Sciatic nerve (tissue), 2 donors: ENCODE data around the gene PPP2R2C. TPM values are rescaled to one million over a fixed set of nuclear protein-coding genes. Genes with fewer than 3 reads are reported as not detected.

Experiments used
- ATAC-seq: fragments of 200-7000 bp; cut with Tn5 transposase; one replicate; pipeline ENCODE4 v1.9.1; 2020; ENCODE audit warnings: mild to moderate bottlenecking, moderate library complexity
- DNase-seq: peaks from one replicate; pipeline ENCODE4 v3.0.0-alpha.2; 2020; ENCODE audit warnings: low spot score
- intact Hi-C: fragments of 100-400 bp; cut with DNase I; formaldehyde crosslinking; loops from one replicate; pipeline ENCODE4 v1.14.2; 2022
- total RNA-seq: library from RNA; stranded (reverse); fragmentation: NEBNext Ultra II Directional; extraction: Animal tissue kit (Norgen Biotek cat#: 25700); gene quantifications from one replicate; pipeline ENCODE4 v1.2.1, GENCODE V29; 2021
- donor health status: DM: no; HTN: no; CAD: no.
- donor health status: DM: no; HTN: no; CAD: no.

The PPP2R2C gene
- total RNA-seq, 1 donor from 2014 or later = 0.58 TPM

DNA sequence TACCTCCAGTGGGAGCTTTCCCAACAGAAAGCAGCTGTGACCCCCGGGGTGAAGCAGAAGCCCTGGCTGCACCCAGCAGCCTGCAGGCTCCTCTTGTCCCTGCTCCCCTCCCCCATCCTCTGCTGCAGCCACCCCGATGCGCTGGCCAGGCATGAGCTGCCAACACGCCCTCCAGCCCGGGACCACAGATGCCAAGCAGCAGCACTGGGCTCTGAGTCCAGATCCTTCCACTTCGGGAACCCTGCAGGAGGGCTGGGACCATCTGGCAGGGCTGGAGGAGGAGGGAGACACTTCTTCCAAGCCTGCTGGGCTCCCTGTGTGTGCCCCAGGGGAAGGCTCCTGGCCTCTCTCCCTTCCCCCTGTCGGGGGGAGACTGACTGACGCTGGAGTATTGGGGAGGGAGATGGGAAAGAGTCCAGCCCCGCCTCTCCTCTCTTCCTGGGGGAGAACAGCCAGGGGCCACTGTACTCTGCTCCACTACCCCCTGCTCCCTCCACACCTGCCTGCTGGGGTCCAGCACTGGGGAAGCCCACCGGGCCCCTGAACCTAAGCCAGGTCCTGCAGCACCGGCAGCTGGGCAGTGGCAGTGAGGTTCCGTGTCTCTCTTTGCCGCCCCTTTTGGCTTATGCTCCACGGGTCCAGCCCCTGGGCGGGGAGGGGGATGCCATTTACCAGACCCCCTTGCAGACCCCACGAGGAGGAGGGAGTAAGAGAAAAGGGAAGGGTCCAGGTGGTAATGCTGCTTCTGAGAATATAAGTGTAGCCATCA, 55.7 kb downstream of the PPP2R2C start:
- ATAC-seq (no peak), DNase-seq (no peak)
- intact Hi-C loops = no loop called here

DNA sequence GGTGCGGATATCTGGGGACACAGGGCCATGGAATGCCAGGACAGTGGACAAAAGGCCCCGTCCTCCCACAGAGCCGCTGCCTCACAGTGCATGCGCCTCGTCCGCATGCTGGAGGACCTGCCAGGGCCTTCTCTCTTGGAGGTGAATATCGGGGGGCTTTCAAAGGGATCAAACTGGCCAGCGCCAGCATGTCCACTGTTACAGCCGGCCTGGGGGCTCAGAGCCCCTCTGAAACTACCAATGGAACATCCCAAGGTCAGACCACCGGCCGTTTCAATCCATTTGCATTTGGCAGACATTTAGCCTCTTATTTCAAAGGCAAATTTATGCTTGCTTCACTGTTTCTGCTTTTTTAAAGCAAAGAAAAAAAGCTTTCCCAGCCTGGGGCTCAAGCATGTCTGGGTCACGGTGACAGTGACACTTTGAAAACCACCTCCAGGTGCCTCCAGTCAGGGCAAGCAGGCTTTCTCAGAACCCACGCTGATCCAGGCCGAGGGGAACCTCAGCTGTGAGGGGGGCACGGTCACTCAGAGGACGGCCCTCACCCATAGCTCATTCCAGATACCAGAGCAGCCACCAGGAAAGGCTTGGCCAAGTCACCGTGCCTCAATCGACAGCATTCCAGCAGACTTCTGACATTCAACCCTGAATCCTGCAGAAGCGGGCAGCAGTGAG, 57.2 kb downstream of the PPP2R2C start:
- intact Hi-C loops = no loop called here
- ATAC-seq (no peak), DNase-seq (no peak)

DNA sequence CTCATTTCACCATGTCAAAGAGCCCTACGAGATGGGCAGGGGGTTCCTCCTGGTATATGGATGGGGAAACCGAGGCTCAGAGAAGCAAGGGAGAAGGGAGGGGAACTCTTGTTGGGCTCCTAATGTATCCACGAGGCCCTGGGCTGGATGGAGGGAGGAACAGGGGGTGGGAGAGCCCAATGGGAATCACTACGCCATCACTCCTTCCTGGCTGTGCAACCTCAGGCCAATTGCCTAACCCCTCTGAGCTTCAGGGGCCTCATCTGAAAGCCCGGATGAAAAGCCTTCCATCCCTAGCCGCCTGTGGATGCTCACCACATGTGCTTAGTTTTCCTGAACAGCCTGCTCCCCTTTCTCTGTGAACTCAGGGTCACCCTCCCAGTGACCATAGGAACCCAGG, 57.8 kb downstream of the PPP2R2C start:
- DNase-seq (no peak), ATAC-seq (no peak)
- intact Hi-C loops = no loop called here

DNA sequence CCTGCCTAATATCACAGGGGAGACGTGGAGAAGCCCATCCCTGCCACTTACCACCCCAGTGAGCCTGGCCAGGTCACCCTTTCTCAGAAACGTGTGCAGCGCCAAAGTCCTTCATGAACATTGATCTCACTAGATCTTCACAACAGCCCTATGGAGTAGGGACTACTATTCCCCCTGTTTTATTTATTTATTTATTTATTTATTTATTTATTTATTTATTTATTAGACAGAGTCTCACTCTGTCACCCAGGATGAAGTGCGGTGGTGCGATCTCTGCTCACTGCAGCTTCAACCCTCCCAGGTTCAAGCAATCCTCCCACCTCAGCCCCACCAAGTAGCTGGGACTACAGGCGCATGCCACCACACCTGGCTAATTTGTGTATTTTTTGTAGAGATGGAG, 61.8 kb downstream of the PPP2R2C start:
- DNase-seq = no peak

DNA sequence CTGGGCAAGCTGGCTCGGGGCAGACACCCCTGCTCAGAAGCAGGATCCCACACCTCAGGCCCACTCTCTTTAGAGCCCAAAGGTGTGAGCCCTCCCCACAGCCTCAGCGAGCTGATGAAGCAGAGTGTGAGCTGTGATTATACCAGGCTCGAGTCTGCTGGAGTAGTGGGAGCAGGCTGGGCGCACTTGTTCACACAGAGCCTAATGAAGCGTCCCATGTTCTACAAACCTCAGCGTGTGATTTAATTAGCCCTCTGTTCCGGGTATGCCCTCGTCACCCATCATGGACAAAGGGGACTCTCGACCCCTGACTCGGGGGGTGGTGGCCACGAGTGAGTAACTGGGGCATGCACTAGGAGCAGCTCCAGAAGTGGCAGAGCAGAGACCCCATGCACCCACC, 62.3 kb downstream of the PPP2R2C start:
- ATAC-seq (no peak), DNase-seq (no peak)
- intact Hi-C loops = no loop called here

More for the DNA sequence above, 61.8 kb downstream of the PPP2R2C start:
- ATAC-seq = no peak
- intact Hi-C loops = no loop called here

DNA sequence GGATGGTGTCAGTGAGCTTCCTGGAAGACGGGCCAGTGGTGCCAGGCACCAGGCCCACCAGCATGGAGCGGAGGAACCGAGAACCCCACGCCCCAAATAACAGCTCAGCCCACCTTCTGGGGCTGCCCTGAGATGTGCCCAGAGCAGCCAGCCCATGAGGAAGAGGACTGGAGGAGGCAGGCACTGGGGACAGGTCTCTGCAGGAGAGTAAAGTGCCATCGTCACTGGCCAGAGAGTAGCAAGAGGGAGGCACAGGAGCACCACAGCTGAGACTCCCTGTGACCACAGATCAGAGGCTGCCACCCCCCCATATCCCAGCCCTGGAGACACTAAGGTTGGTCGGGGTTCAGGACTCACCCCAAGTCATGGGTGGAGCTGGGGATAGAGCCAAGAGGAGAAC, 63.0 kb downstream of the PPP2R2C start:
- ATAC-seq (no peak), DNase-seq (no peak)
- intact Hi-C loops = no loop called here

DNA sequence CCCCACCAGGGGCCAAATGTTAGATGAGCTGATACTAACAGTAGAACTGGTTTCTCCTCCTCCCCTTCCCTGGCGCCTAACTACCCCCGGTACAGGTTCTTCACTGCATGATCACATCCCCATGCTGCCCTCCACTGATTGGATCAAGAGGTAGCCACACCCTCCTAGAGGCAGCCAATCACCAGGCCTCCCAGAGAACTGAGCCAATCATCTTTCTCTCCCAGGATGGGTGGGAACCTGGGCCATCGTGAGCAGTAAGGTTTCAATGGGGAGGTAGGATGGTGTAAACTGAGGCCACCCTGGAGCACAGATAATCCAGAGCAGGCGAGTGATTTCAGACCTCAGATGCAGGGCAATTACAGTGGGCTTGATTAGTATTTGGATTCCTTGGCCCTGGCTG, 64.2 kb downstream of the PPP2R2C start:
- intact Hi-C loops = no loop called here
- no peak for ATAC-seq
- DNase-seq = no peak

DNA sequence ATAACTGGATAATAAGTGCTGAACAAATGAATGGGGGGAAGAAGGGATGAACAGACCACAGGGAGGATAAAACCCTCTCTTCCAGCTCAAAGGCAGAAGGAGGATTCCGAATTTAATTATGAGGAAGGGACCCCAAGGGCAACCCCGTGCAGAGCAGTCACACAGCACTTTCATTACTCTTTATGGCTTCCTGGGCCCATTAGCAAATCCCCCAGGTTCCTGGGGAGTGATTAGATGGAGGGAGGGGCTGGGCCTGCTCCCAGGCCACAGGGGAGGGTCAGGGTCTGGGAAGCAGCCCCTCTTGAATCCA, 67.1 kb downstream of the PPP2R2C start:
- DNase-seq (no peak), ATAC-seq (no peak)
- intact Hi-C loops = no loop called here

DNA sequence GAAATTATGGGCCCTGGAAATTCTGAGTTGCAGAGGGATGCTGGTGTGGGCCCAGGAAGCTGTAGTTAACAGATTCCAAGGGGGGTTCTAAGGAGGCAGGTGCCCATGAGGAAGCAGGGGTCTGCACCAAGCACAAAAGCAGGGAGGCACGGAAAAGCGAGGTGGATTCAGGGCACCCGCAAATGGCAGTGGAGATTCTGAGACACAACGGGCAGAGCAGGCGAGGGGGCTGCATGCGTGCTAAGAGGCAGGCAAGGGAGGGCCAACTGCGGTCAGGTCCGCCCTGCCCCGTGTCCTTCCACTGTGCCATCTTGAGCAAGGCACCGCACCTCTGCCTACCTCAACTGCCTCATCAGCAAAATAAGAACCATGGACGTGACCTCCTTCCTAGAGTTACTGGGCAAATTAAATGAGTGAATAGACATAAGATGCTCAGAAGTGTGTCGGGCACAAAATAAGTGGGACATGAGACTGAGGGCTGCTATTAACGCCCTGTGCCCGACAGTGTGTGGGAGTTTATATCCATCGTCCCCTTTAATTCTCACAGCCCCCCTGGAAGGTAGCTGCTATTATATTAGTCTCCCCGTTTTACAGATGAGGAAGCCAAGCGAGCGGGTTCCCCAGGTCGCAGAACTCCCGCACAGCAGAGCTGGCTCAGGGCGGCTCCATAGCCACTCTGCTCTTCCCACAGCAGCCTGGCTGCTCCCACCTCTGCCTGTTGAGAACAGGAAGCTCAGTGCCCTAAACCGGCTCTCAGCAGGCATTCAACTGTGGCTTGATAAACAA, 67.6 kb downstream of the PPP2R2C start:
- intact Hi-C loops = no loop called here
- ATAC-seq (no peak), DNase-seq (no peak)

DNA sequence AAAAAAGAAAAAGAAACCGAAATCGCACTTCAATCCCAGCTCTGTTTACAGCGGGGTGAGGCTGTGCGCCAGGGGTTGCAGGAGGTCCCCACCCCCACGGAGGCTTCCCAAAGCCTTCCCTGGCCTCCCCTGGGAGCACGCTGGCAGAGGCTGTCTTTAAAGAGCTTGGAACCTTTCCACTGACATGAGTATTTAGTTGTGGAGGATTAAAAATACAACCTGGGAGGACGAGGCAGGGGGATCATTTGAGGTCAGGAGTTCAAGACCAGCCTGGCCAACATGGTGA, 69.1 kb downstream of the PPP2R2C start:
- intact Hi-C loops = no loop called here
- DNase-seq (no peak), ATAC-seq (no peak)

DNA sequence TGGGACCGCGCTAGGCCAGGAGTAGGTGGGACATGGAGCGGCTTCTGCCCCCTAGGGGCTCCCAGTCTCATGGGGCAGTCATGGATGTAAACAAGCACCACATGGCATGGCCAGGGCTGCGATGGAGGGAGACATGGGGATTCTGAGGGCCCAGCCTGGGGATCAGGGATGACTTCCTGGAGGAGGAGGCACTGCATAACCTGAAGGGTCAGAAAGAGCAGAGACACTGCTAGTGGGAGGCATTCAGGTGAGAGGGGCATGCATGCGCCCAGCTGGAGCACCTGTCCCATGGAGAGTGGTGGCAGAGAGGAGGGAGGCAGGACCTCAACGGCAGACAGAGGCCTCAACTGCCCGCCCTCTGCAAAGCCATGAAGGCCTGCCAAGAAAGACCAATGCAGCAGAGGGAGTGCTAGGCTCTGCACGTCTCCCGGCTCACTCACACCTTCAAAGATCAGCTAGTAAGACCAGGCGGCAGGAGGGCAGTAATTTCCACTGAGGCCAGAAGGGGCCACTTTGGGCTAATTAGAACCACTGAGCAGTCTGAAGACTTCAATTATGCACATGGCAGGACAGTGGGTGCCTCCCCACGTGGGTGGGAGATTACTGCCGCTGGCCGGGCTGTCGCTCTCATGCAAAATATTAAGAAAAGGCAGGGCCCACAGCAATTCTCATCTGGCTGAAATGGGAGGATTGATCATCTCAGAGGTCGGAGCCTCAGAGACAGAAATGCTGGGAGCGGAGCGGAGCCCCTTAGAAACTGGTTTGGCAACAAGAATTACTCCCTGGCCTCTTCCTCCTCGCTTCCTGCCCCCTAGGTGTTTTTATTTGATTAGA, 69.6 kb downstream of the PPP2R2C start:
- intact Hi-C loops = no loop called here
- ATAC-seq = no peak
- DNase-seq = no peak

DNA sequence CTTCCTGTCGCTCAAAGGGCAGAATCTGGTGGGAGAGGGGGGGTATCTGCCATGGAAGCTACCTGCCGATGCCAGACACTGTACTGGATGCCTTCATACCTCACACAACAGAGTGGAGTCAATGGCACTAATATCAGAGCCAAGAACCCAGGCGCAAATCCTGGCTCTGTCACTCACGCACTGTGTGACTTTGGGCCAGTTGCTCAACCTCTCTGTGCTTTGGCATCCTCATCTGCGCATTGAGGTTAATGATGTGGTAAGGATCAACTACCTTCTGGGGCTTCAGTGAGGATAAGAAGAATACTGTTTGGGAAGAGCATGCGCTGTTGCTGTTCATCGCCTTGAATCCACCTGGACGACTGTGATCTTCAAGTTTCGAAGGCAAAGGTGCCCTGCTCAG, 70.6 kb downstream of the PPP2R2C start:
- ATAC-seq (no peak), DNase-seq (no peak)
- intact Hi-C loops = no loop called here

DNA sequence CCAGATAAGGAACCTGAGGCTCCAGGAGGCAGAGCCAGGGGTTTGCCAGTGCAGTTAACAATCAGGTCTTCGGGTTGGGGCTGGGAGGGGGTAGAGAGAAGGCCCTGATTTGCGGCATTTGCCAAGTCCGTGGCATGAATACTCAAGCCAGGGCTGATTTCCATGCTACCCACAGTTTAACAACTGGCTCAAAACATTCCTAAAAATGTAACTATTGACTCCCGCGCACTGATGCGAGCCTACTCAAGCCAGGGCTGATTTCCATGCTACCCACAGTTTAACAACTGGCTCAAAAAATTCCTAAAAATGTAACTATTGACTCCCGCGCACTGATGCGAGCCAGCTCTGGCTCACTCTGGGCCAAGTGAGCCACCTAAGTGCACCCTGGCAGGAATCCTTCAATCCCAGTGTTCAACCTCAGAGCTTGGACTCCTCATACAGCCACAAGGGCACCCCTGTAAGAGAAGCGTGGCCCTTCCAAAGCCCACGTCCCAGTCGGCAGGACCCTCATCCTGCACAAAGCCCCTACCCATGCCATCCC, 75.6 kb downstream of the PPP2R2C start:
- ATAC-seq = no peak

DNA sequence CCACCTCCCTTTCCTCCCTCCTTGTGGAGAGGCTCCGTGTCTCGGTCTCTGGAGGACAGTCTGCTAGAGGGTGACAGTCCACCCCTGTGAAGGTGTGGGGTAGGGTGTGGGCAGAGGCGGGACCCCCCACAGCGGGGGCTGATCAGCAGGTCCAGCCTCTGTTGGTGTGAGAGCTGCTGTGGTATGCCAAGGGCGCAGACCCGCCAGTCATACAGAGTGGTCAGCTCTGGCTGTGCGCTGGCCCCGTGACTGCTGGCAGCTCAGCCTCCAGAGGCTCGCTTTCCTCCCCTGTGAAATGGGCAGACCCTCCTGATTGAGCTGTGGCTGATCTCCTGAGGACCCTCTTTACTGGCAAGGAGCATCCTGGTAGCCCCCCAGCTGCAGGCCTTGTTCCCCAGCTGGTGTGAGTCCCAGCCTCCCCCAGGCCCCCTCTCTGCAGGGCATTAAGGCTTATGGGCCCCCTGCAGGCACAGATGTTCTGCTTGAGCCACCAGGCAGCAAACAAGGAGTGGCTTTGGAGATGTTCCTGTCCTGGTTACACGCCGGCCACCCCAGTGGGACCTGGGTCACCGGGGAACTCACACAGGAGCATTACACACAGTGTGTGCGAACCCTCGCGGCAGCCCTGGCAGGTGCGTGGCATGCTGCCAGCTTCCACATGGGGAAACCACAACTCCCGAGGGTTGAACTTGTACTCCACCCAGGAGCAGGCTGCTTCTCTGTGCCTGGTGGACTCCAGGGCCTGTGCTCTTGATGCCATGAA, 76.8 kb downstream of the PPP2R2C start:
- no peak for DNase-seq
- intact Hi-C loops = no loop called here

More for the DNA sequence above, 75.6 kb downstream of the PPP2R2C start:
- intact Hi-C loops = no loop called here
- no peak for DNase-seq

DNA sequence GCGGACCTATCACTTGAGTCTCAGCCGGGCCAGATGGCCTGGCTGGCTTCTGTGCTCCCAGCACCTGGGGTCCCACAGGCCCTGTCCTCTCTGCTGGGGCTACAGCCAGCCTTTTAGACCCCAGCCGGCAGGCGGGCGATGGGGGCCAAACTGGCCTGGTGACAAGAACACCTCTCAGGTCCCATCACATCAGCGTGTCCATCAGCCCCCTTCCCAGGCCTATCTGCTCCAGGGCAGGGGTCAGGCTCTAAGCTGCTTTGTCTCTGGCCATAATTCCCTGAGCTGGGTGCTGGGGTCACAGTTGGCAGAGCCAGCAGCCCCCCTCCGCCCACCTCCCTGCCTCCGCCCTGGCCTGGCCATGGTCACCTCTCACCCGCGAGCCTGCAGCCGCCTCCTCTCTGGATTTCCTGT, 77.7 kb downstream of the PPP2R2C start:
- intact Hi-C loops = no loop called here

More for the DNA sequence above, 76.8 kb downstream of the PPP2R2C start:
- ATAC-seq = no peak

DNA sequence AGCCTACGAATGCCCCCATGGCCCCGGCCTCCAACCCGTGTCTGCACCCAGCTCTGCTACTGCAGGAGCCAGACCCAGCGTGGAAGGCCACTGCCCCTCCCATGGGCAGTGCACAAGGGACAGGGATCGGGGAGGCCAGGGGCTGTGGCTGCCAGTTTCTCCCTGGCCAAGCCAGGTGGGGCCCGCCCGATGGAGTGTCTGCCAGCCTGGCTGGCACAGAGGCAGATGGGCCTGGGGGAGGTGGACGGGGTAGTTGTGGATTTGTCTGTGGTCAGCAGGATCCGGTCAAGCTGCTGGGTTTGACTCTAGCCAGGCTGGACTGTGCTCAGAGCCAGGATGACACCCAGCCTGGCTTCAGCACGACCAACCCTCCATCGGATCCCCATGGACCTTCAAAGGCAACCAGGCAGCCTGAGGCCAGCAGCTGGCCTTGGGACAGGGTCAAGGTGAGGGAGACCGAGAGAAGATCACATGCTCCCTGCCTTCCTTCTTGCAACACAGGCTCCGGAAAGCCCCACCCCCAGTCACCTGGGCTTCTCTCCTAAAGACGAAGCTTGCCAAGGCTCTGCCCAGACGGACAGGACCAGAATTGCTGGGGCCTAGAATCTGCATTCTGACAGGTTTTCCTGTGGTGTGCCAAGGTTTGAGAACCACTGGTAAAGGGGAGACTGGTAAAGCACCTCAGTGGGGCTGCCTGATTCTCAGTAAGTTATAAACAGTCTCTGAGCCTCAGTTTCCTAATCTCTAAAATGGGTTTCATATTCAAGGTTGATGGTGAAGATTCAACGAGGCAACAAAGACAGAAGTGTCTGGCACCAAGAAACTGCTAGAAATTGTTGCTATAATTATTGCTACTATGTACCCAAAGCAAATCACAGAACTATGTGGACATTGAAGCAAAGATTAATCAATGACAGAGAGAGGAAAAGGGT, 78.6 kb downstream of the PPP2R2C start:
- no peak for ATAC-seq
- intact Hi-C loops = no loop called here
- no peak for DNase-seq

More for the DNA sequence above, 77.7 kb downstream of the PPP2R2C start:
- no peak for DNase-seq
- no peak for ATAC-seq

DNA sequence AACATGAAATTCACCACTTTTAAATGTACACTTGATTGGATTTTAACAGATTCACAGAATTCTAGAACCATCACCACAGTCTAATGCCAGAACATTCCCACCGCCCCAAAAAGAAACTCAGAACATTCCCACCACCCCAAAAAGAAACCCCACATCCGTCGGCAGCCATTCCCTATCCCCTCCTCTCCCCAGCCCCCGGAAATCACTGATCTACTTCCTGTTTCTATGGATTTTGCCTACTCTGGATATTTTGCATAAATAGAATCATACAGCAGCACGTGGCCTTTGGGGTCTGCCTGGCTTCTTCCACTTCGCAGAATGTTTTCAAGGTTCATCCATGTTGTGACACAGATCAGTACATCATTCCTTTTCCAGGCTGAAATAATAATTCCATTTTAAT, 79.3 kb downstream of the PPP2R2C start:
- ATAC-seq (no peak), DNase-seq (no peak)
- intact Hi-C loops = no loop called here

DNA sequence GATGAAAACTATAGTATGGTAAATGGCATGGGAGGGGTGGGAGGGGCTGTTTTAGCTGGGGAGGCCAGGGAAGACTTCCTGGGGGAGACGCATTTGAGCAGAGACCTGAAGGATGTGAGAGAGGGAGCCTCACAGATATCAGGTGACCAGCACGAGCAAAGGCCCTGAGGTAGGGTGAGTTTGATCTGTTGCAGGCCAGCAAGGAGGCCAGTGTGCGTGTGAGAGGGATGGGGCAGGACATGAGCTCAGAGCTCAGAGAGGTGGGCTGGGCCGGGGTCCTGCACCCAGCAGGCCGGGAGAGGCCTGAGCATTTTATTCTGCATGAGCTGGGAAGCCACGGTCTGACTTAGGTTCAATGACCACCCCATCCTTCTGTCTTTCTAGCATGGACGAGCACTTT, 80.0 kb downstream of the PPP2R2C start:
- ATAC-seq (no peak), DNase-seq (no peak)

More for the DNA sequence above, 80.0 kb downstream of the PPP2R2C start:
- intact Hi-C loops = no loop called here
